Body of pancreas (tissue), 4 donors: ENCODE data around the gene IDUA. TPM values are rescaled to one million over a fixed set of nuclear protein-coding genes. Genes with fewer than 3 reads are reported as not detected.

Experiments
- ATAC-seq: fragments of 150-250 bp; one replicate; pipeline ENCODE4 v1.9.1; 2016
- DNase-seq, 4 donors: peaks; one replicate each; pipeline ENCODE4 v3.0.0-alpha.2; 2019
- H3K27ac ChIP-seq, 4 donors: fragments of 200-600 bp; sonication (generic); 1 replicate in 3 of 4; 2 replicates in 1 of 4; pipeline versions ENCODE4 v1.5.1 to v1.6.1; 2016 to 2019; ENCODE audit warnings: mild to moderate bottlenecking in 1 of 4, mixed read lengths in 1 of 4, moderate library complexity in 1 of 4
- H3K27me3 ChIP-seq, 2 donors: fragments of 200-600 bp; sonication (generic); one replicate each; pipeline ENCODE4 v1.6.0; 2016; ENCODE audit warnings: mild to moderate bottlenecking in 1 of 2
- H3K36me3 ChIP-seq, 2 donors: fragments of 200-600 bp; sonication (generic); replicated peaks in 1 of 2; 2 replicates each; pipeline ENCODE4 v1.5.1; 2016; ENCODE audit warnings: low read depth in 2 of 2; ENCODE audit not compliant: insufficient read depth in 1 of 2
- H3K4me1 ChIP-seq: fragments of 200-600 bp; sonication (generic); one replicate; pipeline ENCODE4 v1.6.0; 2016
- H3K4me3 ChIP-seq, 2 donors: fragments of 200-600 bp; sonication (generic); 1 replicate in 1 of 2; 2 replicates in 1 of 2; pipeline ENCODE4 v1.5.1; 2016 to 2019
- H3K9me3 ChIP-seq, 3 donors: fragments of 200-600 bp; sonication (generic); 1 replicate in 2 of 3; 2 replicates in 1 of 3; pipeline ENCODE4 v1.5.1; 2016
- CTCF ChIP-seq, 7 experiments: fragments of 450-650 bp in 4 of 7; fragments of 200-600 bp in 3 of 7; sonication (generic) in 3 of 7; IDR thresholded peaks; one replicate each; pipeline ENCODE4 v1.5.1; 2016 to 2019; ENCODE audit warnings: antibody characterized with exemption in 7 of 7
- POLR2A ChIP-seq, 3 donors: fragments of 450-650 bp; IDR thresholded peaks; one replicate each; pipeline ENCODE4 v1.6.1; 2016; ENCODE audit warnings: antibody characterized with exemption in 3 of 3, mild to moderate bottlenecking in 2 of 3
- WGBS, 2 donors: methylation state at CpG; one replicate each; pipeline ENCODE4 v1.1.5; 2017; 5-methylcytosine and 5-hydroxymethylcytosine counted together
- intact Hi-C: fragments of 100-400 bp; cut with DNase I; formaldehyde crosslinking; loops from one replicate; pipeline ENCODE4 v1.15.1; 2023
- total RNA-seq, 2 donors: library from RNA; depleted of rRNA; stranded (reverse); fragments of >200 nt; gene quantifications; one replicate each; pipeline ENCODE4 v1.1.0, GENCODE V29; 2016

Gene IDUA
- total RNA-seq, 2 donors from 2014 or later, result 30.0 to 37.6 TPM

GRCh38 chr4:958696-959337 lies 28.0 kb upstream of the IDUA start:
- Histone ChIP-seq H3K36me3 (no peaks in the 10 kb centered on the region), H3K27ac (no peak overlapping the region), H3K27me3 (no peaks in the 10 kb centered on the region), H3K9me3 (no peaks in the 10 kb centered on the region), H3K4me3 (no peak overlapping the region), H3K4me1 (no peaks in the 10 kb centered on the region)
- no peak for ATAC-seq
- DNase-seq, result no peak
- TF ChIP-seq POLR2A (IDR thresholded peaks at IDR 0.05), result no peak
- no peak for TF ChIP-seq CTCF (IDR thresholded peaks at IDR 0.05)
- 79 to 87% methylated on average over 16 to 17 of the region's 17 CpGs for WGBS, 2 donors
- intact Hi-C loops, result no loop called here

GRCh38 chr4:959338-960139 lies 27.3 kb upstream of the IDUA start:
- Histone ChIP-seq H3K27ac (no peak overlapping the region), H3K27me3 (no peaks in the 10 kb centered on the region), H3K9me3 (no peaks in the 10 kb centered on the region), H3K36me3 (no peaks in the 10 kb centered on the region), H3K4me3 (no peak overlapping the region), H3K4me1 (no peaks in the 10 kb centered on the region)
- ATAC-seq (no peak), DNase-seq (no peak)
- no peak for TF ChIP-seq CTCF (IDR thresholded peaks at IDR 0.05)
- TF ChIP-seq POLR2A (IDR thresholded peaks at IDR 0.05), result no peak
- intact Hi-C loops, result no loop called here
- WGBS, 2 donors, result 86 to 87% methylated on average over 11 to 24 of the region's 24 CpGs

- Histone ChIP-seq H3K4me3 (no peak overlapping the region), H3K9me3 (no peaks in the 10 kb centered on the region), H3K27me3 (no peaks in the 10 kb centered on the region), H3K36me3 (no peaks in the 10 kb centered on the region), H3K27ac (no peak overlapping the region), H3K4me1 (no peaks in the 10 kb centered on the region)
- WGBS, 2 donors, result 91 to 100% methylated on average over 3 to 16 of the region's 16 CpGs
- intact Hi-C loops, result no loop called here
- no peak for DNase-seq
- TF ChIP-seq CTCF (IDR thresholded peaks at IDR 0.05), result no peak
- TF ChIP-seq POLR2A (IDR thresholded peaks at IDR 0.05), result no peak
- ATAC-seq, result no peak
These were observed 26.7 kb upstream of the IDUA start for GRCh38 chr4:960140-960635.

GRCh38 chr4:960636-961350 lies 26.1 kb upstream of the IDUA start:
- no peak for DNase-seq

More at GRCh38 chr4:960636-961350, 26.1 kb upstream of the IDUA start:
- Histone ChIP-seq H3K27ac (no peak overlapping the region), H3K4me3 (no peak overlapping the region), H3K4me1 (no peaks in the 10 kb centered on the region), H3K9me3 (no peaks in the 10 kb centered on the region), H3K36me3 (no peaks in the 10 kb centered on the region), H3K27me3 (no peaks in the 10 kb centered on the region)
- intact Hi-C loops, result no loop called here
- 60 to 89% methylated on average over 1 to 27 of the region's 35 CpGs for WGBS, 2 donors
- TF ChIP-seq POLR2A (IDR thresholded peaks at IDR 0.05), result no peak
- TF ChIP-seq CTCF (IDR thresholded peaks at IDR 0.05), result no peak
- no peak for ATAC-seq
